ENCODE data around the gene TFIP11. TPM values are rescaled to one million over a fixed set of nuclear protein-coding genes. Genes with fewer than 3 reads are reported as not detected.

TFIP11 gene
- total and polyA plus RNA-seq, 2 of the 8 experiments (the other 6 are each of a cell fraction or from before 2014, with no cell fraction given): 18.1 to 28.3 TPM

GRCh38 chr22:26524870-26525269, 12.6 kb upstream of the TFIP11 start:
- Histone ChIP-seq H2AFZ (ENCODE audit: low read length) (no peak overlapping the region), H2BK20ac (ENCODE audit: low read length) (no peak overlapping the region)
- no peak for FAIRE-seq

More at GRCh38 chr22:26524870-26525269, 12.6 kb upstream of the TFIP11 start:
- no peak for TF ChIP-seq SIN3A (conservative IDR thresholded peaks at IDR 0.05 in 1 of 2, IDR thresholded peaks at IDR 0.05 in 1 of 2; ENCODE audit: low read depth in 1 of 2, low read length in 2 of 2)
- no peak for TF ChIP-seq TCF12 (IDR thresholded peaks at IDR 0.05; ENCODE audit: low read depth, low read length)
- Histone ChIP-seq H3K4me1 (replicated peaks in 1 of 4; ENCODE audit: control insufficient read depth in 3 of 4, insufficient read depth in 4 of 4, low read length in 3 of 4) (no peaks in the 10 kb centered on the region), H4K20me1 (replicated peaks in 1 of 2; ENCODE audit: control insufficient read depth in 1 of 2, insufficient read depth in 2 of 2, low read length in 2 of 2) (peaks cover 0 to 3% of the 10 kb centered on the region in 2 experiments), H4K91ac (replicated peaks; ENCODE audit: insufficient read length, low read length) (no peak overlapping the region), H3K36me3 (ENCODE audit: control insufficient read depth in 2 of 4, insufficient read depth in 4 of 4, low read length in 3 of 4) (peaks cover 4 to 46% (median 29%) of the 10 kb centered on the region in 4 experiments; a peak in 6 of 8 replicates), H3K18ac (ENCODE audit: extremely low read depth, low read length) (no peak overlapping the region), H3K4me2 (ENCODE audit: insufficient read depth in 1 of 2, low read depth in 2 of 2, low read length in 2 of 2) (no peak overlapping the region), H3K23ac (ENCODE audit: insufficient read length) (no peak overlapping the region), H3K9ac (replicated peaks in 1 of 4; ENCODE audit: extremely low read depth in 1 of 4, low read depth in 3 of 4, low read length in 3 of 4) (no peak overlapping the region), H2BK12ac (ENCODE audit: low read depth, low read length) (no peak overlapping the region), H2BK15ac (ENCODE audit: low read length) (no peak overlapping the region), H3K4me3 (ENCODE audit: extremely low read depth in 1 of 4, insufficient read depth in 2 of 4, low read depth in 3 of 4, low read length in 4 of 4) (no peak overlapping the region), H3K9me3 (ENCODE audit: insufficient read depth in 2 of 2, low read depth in 1 of 2, low read length in 1 of 2) (no peaks in the 10 kb centered on the region), H3K56ac (replicated peaks; ENCODE audit: insufficient read length, low read depth, low read length) (no peak overlapping the region), H3K4ac (replicated peaks; ENCODE audit: insufficient read length, low read depth, low read length) (no peak overlapping the region), H4K5ac (ENCODE audit: insufficient read length, low read depth, low read length) (no peak overlapping the region), H2BK5ac (ENCODE audit: low read depth, low read length) (no peak overlapping the region), H3K79me1 (ENCODE audit: low read depth, low read length) (no peaks in the 10 kb centered on the region), H3K23me2 (ENCODE audit: low read depth, low read length) (no peaks in the 10 kb centered on the region), H2AK5ac (ENCODE audit: low read depth, low read length) (no peak overlapping the region), H4K8ac (ENCODE audit: extremely low read depth, insufficient read depth, low read length) (no peak overlapping the region), H3K27me3 (replicated peaks in 1 of 4; ENCODE audit: control insufficient read depth in 3 of 4, extremely low read depth in 1 of 4, insufficient read depth in 3 of 4, low read length in 3 of 4) (no peaks in the 10 kb centered on the region; a peak in 1 of 7 replicates), H3K79me2 (ENCODE audit: control insufficient read depth in 1 of 2, insufficient read depth in 2 of 2, low read length in 2 of 2) (no peaks in the 10 kb centered on the region), H3K14ac (ENCODE audit: insufficient read length) (no peak overlapping the region), H3K27ac (ENCODE audit: low read depth, low read length) (no peak overlapping the region), H2BK120ac (replicated peaks; ENCODE audit: low read depth, low read length) (no peak overlapping the region)
- 93% methylated on average over 4 of the region's 4 CpGs; no CpG with 5 or more reads in 1 of the 2 experiments for WGBS, 2 experiments (ENCODE audit: extremely low coverage in 1 of 2, insufficient coverage in 1 of 2, insufficient read length in 1 of 2, insufficient replicate concordance in 2 of 2, low coverage in 1 of 2, low lambda C conversion rate in 2 of 2, missing lambda C conversion rate in 1 of 2)
- CTCF ChIA-PET (ENCODE audit: partially characterized antibody): interaction anchor here (0.6 kb wide), 1 partner anchor 103 kb away, joined by 4 read pairs; no protein-coding TSS in a partner anchor
- POLR2A ChIA-PET (ENCODE audit: partially characterized antibody): interaction anchor here (0.6 to 1.5 kb wide), 4 partner anchors 9 to 119 kb away, joined by 3 to 4 read pairs (median 3); no protein-coding TSS in a partner anchor
- no peak for DNase-seq (ENCODE audit: low read depth in 1 of 2, low spot score in 2 of 2)
